OCI-LY1 (cell line): ENCODE data around the gene ASAH2.

ENCODE experiments used
- EZH2 ChIP-seq: fragments of 200-600 bp; sonication (generic), shearing (Covaris generic); IDR thresholded peaks from 2 replicates; pipeline ENCODE4 v1.8.0; 2017; ENCODE audit warnings: borderline replicate concordance, mixed run types, mild to moderate bottlenecking, antibody characterized with exemption, low read length, moderate library complexity, mixed read lengths
- TF ChIP-seq, protein P1 (sequence below): fragments of 200-600 bp; sonication (generic), shearing (Covaris generic); IDR thresholded peaks from 2 replicates; pipeline ENCODE4 v1.5.1; 2017; ENCODE audit warnings: mild to moderate bottlenecking, antibody characterized with exemption, low read length, moderate library complexity, mixed read lengths

GRCh38 chr10:50293513-50294313, 42.4 kb upstream of the ASAH2 start:
- no peak for TF ChIP-seq EZH2
- TF ChIP-seq, protein P1, sequence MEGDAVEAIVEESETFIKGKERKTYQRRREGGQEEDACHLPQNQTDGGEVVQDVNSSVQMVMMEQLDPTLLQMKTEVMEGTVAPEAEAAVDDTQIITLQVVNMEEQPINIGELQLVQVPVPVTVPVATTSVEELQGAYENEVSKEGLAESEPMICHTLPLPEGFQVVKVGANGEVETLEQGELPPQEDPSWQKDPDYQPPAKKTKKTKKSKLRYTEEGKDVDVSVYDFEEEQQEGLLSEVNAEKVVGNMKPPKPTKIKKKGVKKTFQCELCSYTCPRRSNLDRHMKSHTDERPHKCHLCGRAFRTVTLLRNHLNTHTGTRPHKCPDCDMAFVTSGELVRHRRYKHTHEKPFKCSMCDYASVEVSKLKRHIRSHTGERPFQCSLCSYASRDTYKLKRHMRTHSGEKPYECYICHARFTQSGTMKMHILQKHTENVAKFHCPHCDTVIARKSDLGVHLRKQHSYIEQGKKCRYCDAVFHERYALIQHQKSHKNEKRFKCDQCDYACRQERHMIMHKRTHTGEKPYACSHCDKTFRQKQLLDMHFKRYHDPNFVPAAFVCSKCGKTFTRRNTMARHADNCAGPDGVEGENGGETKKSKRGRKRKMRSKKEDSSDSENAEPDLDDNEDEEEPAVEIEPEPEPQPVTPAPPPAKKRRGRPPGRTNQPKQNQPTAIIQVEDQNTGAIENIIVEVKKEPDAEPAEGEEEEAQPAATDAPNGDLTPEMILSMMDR, result no peak
